ENCODE results near the gene NBAS.
"Not testable (repeated sequence)": the region's sequence is repeated elsewhere in the genome, so short reads cannot be mapped to it uniquely, and the experiment has no call there.

The NBAS gene

GRCh38 chr2:15363142-15363541, 198.0 kb downstream of the NBAS start:
- no peak for DNase-seq (ENCODE audit: low read depth)

GRCh38 chr2:15359716-15360531, 201.2 kb downstream of the NBAS start:
- no peak for DNase-seq (ENCODE audit: low read depth)

GRCh38 chr2:15357922-15358321, 203.2 kb downstream of the NBAS start:
- no peak for DNase-seq (ENCODE audit: low read depth)

GRCh38 chr2:15357186-15357585, 203.9 kb downstream of the NBAS start:
- no peak for DNase-seq (ENCODE audit: low read depth)

GRCh38 chr2:15355386-15355785, 205.7 kb downstream of the NBAS start:
- DNase-seq (ENCODE audit: low read depth), result no peak

- DNase-seq (ENCODE audit: low read depth), result no peak
Observed at GRCh38 chr2:15354596-15355366, 206.4 kb downstream of the NBAS start.

GRCh38 chr2:15352363-15352762, 208.8 kb downstream of the NBAS start:
- DNase-seq (ENCODE audit: low read depth), result no peak

GRCh38 chr2:15348636-15349035, 212.5 kb downstream of the NBAS start:
- no peak for DNase-seq (ENCODE audit: low read depth)

- no peak for DNase-seq (ENCODE audit: low read depth)
Observed at GRCh38 chr2:15348045-15348444, 213.1 kb downstream of the NBAS start.

- no peak for DNase-seq (ENCODE audit: low read depth)
Observed at GRCh38 chr2:15346624-15347023, 214.5 kb downstream of the NBAS start.

GRCh38 chr2:15337996-15338666, 223.0 kb downstream of the NBAS start:
- DNase-seq (ENCODE audit: low read depth), result no peak

- no peak for DNase-seq (ENCODE audit: low read depth)
Observed at GRCh38 chr2:15334644-15335326, 226.3 kb downstream of the NBAS start.

- DNase-seq (ENCODE audit: low read depth), result no peak
Observed at GRCh38 chr2:15331787-15332186, 229.3 kb downstream of the NBAS start.

GRCh38 chr2:15325296-15325695, 235.8 kb downstream of the NBAS start:
- no peak for DNase-seq (ENCODE audit: low read depth)

GRCh38 chr2:15323227-15323626, 237.9 kb downstream of the NBAS start:
- DNase-seq (ENCODE audit: low read depth), result no peak

GRCh38 chr2:15321481-15321880, 239.7 kb downstream of the NBAS start:
- DNase-seq (ENCODE audit: low read depth), result not testable (repeated sequence)

GRCh38 chr2:15316370-15316814, 244.7 kb downstream of the NBAS start:
- DNase-seq (ENCODE audit: low read depth), result no peak

- no peak for DNase-seq (ENCODE audit: low read depth)
Observed at GRCh38 chr2:15315411-15315810, 245.7 kb downstream of the NBAS start.

GRCh38 chr2:15313657-15314056, 247.5 kb downstream of the NBAS start:
- no peak for DNase-seq (ENCODE audit: low read depth)

GRCh38 chr2:15311926-15312325, 249.2 kb downstream of the NBAS start:
- DNase-seq (ENCODE audit: low read depth), result no peak

GRCh38 chr2:15311201-15311907, 249.8 kb downstream of the NBAS start:
- DNase-seq (ENCODE audit: low read depth), result no peak
